Liver (tissue), 3 donors: ENCODE data around the gene HOXA3.

Experiments
- FOXA1 ChIP-seq: IDR thresholded peaks from 2 replicates; pipeline ENCODE4 v1.6.1; 2016; ENCODE audit warnings: antibody characterized with exemption
- GABPA ChIP-seq, 2 donors: IDR thresholded peaks in 1 of 2; conservative IDR thresholded peaks in 1 of 2; 2 replicates each; pipeline ENCODE4 v1.6.1; 2016; ENCODE audit warnings: antibody characterized with exemption in 2 of 2, mild to moderate bottlenecking in 1 of 2, moderate library complexity in 1 of 2
- JUND ChIP-seq, 2 donors: IDR thresholded peaks; 2 replicates each; pipeline ENCODE4 v1.6.1; 2016; ENCODE audit warnings: antibody characterized with exemption in 2 of 2
- RAD21 ChIP-seq, 2 donors: IDR thresholded peaks; 2 replicates each; pipeline ENCODE4 v1.6.1; 2016; ENCODE audit warnings: antibody characterized with exemption in 2 of 2, mild to moderate bottlenecking in 2 of 2
- SP1 ChIP-seq: IDR thresholded peaks from 2 replicates; pipeline ENCODE4 v1.6.1; 2018; ENCODE audit warnings: antibody characterized with exemption, mild to moderate bottlenecking
- TF ChIP-seq, protein P1 (sequence below): fragments of 150-350 bp; IDR thresholded peaks from 2 replicates; pipeline ENCODE4 v1.5.1; 2017; ENCODE audit warnings: improper control_type of control experiment, low read depth, low read length; ENCODE audit not compliant: missing input control
- TF ChIP-seq, protein P2 (sequence below): IDR thresholded peaks from 2 replicates; pipeline ENCODE4 v1.6.1; 2016; ENCODE audit warnings: antibody characterized with exemption, mild to moderate bottlenecking
- donor health status: healthy.
- donor health status: healthy.

DNA sequence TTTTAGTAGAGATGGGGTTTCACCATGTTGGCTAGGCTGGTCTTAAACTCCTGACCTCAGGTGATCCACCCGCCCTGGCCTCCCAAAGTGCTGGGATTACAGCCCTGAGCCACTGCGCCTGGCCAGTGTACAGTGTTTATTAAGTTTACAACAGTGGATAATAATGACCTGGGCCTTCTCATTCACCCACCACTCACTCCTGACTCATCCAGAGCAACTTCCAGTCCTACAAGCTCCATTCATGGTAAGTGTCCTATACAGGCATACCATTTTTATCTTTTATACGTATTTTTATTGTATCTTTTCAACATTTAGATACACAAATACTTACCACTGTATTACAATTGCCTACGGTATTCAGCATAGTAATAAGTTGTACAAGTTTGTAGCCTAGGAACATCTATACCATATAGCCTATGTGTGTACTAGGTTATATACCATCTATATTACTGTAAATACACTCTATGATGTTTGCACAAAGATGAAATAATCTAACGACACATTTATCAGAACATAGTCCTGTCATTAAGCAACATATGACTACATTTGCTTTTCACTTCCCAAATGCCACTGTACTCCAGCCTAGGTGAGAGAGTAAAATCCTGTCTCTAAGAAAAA lies 73.7 kb downstream of the HOXA3 start:
- TF ChIP-seq, protein P1, sequence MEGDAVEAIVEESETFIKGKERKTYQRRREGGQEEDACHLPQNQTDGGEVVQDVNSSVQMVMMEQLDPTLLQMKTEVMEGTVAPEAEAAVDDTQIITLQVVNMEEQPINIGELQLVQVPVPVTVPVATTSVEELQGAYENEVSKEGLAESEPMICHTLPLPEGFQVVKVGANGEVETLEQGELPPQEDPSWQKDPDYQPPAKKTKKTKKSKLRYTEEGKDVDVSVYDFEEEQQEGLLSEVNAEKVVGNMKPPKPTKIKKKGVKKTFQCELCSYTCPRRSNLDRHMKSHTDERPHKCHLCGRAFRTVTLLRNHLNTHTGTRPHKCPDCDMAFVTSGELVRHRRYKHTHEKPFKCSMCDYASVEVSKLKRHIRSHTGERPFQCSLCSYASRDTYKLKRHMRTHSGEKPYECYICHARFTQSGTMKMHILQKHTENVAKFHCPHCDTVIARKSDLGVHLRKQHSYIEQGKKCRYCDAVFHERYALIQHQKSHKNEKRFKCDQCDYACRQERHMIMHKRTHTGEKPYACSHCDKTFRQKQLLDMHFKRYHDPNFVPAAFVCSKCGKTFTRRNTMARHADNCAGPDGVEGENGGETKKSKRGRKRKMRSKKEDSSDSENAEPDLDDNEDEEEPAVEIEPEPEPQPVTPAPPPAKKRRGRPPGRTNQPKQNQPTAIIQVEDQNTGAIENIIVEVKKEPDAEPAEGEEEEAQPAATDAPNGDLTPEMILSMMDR: no peak
- no peak for TF ChIP-seq SP1
- TF ChIP-seq, protein P2, sequence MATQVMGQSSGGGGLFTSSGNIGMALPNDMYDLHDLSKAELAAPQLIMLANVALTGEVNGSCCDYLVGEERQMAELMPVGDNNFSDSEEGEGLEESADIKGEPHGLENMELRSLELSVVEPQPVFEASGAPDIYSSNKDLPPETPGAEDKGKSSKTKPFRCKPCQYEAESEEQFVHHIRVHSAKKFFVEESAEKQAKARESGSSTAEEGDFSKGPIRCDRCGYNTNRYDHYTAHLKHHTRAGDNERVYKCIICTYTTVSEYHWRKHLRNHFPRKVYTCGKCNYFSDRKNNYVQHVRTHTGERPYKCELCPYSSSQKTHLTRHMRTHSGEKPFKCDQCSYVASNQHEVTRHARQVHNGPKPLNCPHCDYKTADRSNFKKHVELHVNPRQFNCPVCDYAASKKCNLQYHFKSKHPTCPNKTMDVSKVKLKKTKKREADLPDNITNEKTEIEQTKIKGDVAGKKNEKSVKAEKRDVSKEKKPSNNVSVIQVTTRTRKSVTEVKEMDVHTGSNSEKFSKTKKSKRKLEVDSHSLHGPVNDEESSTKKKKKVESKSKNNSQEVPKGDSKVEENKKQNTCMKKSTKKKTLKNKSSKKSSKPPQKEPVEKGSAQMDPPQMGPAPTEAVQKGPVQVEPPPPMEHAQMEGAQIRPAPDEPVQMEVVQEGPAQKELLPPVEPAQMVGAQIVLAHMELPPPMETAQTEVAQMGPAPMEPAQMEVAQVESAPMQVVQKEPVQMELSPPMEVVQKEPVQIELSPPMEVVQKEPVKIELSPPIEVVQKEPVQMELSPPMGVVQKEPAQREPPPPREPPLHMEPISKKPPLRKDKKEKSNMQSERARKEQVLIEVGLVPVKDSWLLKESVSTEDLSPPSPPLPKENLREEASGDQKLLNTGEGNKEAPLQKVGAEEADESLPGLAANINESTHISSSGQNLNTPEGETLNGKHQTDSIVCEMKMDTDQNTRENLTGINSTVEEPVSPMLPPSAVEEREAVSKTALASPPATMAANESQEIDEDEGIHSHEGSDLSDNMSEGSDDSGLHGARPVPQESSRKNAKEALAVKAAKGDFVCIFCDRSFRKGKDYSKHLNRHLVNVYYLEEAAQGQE: no peak
- TF ChIP-seq RAD21 (IDR thresholded peaks at IDR 0.05): no peak
- no peak for TF ChIP-seq GABPA (IDR thresholded peaks at IDR 0.05 in 1 of 2, conservative IDR thresholded peaks at IDR 0.05 in 1 of 2)
- no peak for TF ChIP-seq JUND (IDR thresholded peaks at IDR 0.05)
- TF ChIP-seq FOXA1: no peak
